H54 (cell line): ENCODE data around the gene GNAQ.

ENCODE experiments used
- DNase-seq: peaks from one replicate; pipeline ENCODE4 v3.0.0; 2011; ENCODE audit warnings: low spot score, mixed read lengths; ENCODE audit not compliant: insufficient read length
- FAIRE-seq: peaks from 3 replicates; lab custom pipeline; 2011; peaks lifted over from hg19 to GRCh38; lab: Jason Lieb, UNC
- POLR2A ChIP-seq: IDR thresholded peaks from 2 replicates; pipeline ENCODE4 v1.6.1; 2011; ENCODE audit warnings: low read depth, mild to moderate bottlenecking, low read length

GNAQ gene

DNA sequence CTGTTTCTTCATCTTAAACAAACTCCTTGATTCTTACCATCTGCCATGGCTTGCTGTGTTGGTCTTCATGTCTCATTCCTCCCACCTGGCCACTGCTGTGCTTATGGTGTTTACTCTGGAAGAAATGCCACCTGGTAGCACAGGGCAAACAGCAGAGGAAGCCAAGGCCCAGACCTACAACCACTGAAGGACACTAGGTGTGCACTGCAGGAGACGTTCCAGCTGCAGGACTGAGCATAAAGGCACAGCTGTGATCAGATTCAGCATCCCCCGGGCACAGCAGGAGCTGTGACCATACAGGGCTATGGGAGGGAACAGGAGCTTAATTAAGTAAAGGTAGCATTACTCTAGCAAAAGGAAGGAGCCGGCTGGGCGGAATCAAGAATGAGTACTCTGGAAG lies 12.6 kb upstream of the GNAQ start:
- no peak for DNase-seq
- FAIRE-seq, result no peak
- no peak for TF ChIP-seq POLR2A

DNA sequence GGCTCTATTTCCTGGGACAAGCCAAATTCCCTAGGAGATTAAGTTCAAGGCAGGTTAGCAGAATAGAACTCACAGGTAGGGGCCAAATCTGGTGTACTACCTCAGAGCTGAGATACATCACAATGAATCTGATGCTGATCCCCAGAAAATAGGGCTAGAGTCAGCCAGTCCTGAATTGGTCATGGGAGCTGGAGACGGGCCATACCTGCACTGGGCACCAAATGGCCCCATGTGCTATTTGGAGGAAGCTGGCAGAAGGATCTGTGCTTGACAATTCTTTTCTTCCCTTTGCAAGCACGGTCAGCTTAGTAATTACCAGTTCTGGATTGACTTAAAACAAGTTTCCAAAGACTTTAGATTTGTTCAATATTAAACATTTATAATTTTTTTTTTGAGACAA lies 10.4 kb upstream of the GNAQ start:
- FAIRE-seq (no peak), DNase-seq (no peak)
- TF ChIP-seq POLR2A, result no peak

DNA sequence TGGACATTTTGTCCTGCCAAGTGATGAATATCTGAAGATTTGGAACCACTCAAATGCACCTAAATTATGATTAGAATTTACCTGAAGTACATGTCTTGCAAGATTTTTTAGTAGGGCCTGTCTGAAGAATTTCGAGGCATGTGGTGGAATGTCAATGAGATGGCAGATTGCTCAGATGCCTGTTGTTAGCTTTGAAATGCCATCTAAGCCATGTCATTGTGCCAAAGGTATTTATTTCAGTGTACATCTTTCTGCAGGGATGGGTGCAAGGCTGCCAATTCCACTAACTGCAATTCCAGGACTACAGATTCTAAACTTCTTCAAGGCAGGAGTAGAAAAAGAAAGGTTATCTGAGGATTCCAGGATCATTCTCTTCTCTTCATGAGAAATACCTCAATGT lies 9.1 kb upstream of the GNAQ start:
- no peak for TF ChIP-seq POLR2A
- no peak for DNase-seq
- FAIRE-seq, result no peak

DNA sequence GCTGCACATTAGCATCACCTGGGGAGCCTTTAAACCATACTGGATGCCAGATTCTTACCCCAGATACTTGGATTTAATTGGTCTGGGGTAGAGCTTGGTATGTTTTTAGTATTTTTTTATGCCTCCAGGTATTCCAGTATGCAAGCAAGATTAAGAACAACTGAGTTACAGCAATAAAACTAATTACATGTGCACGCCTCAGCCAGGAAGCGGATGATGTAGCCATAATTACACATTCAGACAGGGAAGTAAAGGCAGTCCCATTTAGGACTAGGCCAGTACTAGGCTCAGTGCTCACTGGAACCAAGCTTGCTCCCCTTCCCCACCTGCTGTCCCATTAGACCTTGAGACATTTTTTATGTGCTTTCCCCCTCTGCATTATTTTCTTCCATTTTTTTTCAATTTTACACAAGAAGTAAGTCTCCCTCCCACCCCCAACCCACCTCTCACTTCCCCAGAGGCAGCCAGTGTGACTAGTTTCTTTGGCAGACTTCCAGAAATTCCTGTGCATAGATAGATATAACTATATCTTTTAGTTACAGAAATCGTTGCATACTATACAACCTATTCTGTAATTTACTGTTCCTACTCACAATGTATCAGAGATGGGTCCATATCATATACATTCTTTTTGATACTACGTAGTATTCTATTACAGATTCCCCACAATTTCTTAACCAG lies 7.1 kb upstream of the GNAQ start:
- TF ChIP-seq POLR2A, result no peak
- FAIRE-seq, result no peak

DNA sequence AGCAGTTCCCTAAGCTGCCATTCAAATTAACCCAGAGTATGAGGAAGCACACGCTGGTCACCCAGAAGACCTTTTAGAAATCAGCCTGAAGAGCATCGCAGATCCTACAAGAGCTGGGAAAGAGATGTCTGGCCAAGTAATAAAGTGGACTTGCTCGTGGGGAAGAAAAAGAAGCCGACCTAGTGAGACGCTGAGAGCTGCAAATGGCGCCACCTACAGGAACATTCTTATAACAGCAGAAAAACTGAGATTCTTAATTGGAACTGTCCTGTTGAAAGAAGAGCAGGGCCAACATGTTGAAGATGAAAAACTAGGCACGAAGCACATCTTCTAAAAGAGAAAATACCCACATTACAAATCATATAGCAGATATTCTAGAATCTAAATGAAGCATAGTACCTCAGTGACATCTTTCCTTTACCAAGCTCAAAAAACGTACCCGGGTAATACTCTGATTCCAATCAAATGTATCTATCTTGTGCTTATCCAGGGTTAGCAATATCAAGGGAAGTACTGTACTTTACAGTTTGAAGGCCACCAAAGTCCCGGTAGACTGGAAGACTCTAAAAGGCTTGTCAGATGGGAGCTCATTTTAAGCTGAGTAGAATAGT lies 3.9 kb upstream of the GNAQ start:
- TF ChIP-seq POLR2A, result no peak
- FAIRE-seq (peak; percentile 98), DNase-seq (peak; percentile 78)

More for the DNA sequence above, 7.1 kb upstream of the GNAQ start:
- DNase-seq, result no peak

DNA sequence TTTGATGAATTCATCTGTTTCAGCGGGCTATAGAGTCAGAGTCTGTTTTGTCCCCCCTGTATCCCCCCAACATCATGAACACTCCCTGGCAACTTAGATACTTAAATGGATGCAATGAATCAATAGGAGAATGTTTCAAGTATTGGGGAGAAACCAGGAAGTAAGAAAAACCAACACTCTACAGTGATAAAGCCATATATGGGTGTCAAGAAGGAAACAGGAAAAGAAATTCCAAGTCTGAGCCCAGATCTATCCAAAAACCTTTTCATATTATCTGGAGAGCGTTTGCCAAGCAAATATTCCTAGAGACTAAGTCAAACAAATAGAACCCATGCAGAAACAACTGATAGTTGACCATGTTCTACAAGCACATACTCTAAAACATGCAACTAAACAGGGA lies 2.3 kb upstream of the GNAQ start:
- no peak for TF ChIP-seq POLR2A
- FAIRE-seq (peak; percentile 20), DNase-seq (no peak)

DNA sequence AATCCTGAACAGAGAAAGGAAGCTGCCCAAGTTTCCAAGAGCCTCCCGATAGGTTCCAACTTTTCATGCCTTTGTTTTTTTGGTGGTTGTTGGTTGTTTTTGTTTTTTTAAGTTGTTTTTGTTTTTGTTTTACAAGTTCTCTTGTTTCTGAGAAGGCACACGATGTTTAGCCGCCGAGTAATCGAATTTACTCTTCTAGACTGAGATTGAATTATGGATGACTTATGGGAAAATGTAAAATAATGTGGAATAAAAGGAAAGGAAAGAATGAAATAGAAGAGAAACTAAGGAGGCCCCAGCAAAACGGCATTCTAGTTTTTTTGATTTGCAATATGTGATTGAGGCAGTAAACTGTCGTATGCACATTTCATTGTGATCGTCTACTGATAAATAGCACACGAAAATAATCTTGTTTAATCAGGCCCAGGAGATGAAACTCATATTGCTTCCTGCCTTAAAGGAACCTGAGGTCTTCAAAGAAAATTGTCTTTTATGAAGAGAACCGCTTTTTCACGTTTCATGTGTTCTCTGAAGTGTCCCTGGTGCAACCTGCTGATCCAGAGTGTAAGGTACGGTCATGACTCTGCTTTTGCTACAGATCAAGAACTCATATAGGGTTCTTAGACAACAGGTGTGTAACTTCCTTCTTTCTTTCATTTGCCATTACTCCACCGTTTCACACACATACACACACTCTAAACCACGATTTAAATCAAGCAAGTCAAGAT lies 1.3 kb upstream of the GNAQ start:
- FAIRE-seq (peak; percentile 92), DNase-seq (no peak)
- no peak for TF ChIP-seq POLR2A

DNA sequence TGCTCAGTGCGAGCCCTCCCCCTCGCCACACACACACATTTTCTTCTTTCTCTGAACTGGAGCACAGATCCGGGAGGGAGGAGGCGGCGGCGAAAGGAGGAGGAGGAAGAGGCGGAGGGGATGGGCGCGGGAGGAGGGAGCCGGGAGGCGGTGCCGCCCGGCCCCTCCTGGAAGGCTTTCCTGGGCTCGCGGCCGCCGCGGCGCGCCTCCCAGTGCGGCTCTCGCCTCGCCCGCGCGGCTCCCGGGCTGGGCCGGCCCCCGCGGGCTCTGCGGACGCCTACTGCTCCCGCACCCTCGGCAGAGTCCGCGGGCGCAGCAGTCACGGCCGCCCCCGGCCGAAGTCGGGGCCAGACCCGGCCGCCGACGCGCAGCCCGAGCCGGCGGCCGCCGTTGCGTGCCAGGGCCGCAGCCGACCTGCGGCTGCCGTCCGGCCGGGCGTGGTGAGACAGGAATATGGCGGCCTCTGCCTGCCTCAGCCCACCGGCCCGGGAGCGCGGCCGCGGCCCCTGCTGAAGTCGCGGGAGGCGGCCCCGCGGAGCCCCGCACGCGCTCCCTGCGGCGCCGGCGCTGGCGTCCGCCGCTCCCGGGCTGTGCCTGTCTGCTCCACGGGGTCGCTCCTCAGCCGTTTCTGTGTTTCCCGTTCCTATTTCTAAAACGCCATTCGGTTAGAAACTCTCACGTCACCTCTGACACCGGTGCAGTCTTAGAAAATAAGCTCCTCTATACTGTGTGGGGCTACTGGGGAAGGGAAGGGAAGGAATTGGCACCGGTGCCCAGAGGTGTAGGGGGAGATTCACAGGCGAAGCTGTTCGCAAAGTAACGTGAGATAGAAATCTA lies 500 bp upstream of the GNAQ start:
- peak; percentile 96 for DNase-seq
- peak; percentile 76 for TF ChIP-seq POLR2A
- peak; percentile 89 for FAIRE-seq

DNA sequence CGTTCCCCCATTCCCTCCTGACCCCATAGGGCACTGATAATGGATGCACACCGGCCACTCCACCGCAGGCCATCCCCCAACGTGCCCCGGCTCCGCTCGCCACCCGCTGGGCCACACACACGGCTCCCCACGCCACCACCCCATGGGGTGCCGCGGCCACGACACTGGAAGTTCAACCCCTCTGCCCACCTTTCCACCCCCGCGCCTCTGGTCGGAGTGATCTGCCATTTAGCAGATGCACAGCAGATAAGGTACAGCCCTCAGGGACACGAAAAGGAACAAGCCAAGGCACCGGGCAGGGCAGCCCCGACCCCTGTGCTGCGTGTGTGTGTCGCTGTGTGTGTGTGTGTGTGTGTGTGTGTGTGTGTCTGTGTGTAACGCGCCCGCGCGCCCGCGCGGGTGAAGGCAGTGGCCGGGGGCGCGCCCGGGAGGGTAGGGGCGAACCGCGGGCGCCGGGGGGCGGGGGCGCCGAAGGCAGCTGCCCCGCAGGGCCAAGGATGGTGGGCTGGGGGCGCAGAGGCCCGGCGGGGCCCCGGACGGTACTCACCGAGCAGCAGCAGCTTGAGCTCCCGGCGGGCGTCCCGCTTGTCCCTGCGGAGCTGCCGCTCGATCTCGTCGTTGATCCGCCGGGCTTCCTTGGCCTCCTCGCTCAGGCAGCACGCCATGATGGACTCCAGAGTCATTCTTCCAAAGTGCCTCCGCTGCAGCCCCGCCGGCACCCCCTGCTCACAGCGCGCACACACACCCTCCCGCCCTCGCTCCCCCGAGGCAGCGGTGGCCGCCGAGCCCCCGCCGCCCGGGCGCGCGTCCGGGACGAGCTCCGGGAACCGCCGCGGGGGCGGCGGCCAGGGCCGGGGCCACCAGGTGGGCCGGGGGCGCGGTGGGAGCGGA lies 813 bp downstream of the GNAQ start:
- DNase-seq (peak; percentile 61), FAIRE-seq (peak; percentile 6)
- peak; percentile 9; the same call in 1 of the 2 replicates for TF ChIP-seq POLR2A

DNA sequence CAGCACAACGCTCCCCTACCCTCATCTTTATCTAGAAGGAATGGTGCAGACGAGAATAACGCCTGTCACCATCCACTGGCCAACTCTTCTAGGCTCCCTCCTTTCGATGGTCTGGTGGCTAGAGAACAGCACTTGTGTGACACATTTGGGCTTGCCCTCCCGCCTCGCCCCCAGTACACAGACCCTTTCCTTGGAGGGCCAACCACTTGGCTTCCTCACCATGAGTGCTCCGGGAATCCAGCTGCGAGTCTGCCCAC lies 1.4 kb downstream of the GNAQ start:
- peak; percentile 51 for DNase-seq
- no peak for FAIRE-seq
- TF ChIP-seq POLR2A, result no peak

DNA sequence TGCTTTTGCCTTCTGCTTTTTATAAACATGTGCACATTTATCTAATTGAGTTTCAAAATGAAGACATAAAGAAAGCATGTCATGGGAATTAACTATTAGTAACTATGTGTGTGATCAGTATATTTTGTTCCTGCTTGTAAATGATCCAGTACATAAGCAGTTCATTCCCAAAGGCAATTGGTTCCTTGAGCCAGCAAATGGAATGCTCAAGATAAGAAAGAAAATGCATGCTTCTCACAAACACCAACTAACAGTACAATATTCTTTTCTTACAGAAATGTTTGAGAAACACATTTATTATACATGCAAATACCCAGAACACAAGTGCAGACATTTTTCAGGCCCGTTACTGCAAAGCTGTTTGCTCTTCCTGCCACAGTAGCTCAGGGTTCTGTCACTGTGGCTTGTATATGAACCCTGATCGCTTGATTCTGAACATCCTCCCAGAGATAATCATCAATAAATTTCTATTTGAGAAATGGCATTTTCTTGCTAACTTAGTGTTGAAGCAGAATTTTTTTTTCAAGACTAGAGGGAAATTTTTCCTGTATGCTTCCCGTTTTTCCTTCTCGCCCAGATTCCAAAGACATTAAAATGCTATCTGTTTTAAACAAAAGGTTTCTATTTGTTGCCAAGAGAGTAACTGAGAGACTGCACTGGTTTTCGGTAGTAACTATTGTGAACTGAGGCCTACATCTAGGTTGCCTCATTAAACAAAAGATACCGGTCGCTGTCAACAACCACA lies 1.9 kb downstream of the GNAQ start:
- TF ChIP-seq POLR2A, result no peak
- DNase-seq (peak; percentile 26), FAIRE-seq (peak; percentile 96)

DNA sequence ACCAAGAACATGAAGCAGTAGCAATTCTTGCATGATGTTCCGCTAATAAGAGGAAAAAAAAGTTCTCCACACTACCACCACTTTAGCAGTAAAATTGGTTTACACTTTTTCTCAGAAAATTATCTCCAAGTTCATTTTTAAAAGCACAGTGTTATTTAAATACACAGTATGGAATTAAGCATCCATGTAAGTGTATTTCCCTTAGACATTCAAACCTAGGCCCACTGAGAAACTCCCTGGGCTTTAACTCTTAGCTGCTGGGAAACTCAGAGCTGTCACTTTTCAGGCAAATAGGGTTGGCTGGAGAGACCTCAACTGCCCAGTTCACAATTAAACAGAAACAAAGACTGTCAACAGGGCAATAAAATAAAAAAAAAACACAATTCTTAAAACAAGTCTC lies 2.7 kb downstream of the GNAQ start:
- TF ChIP-seq POLR2A, result no peak
- DNase-seq (no peak), FAIRE-seq (no peak)
